Astrocyte (in vitro differentiated cells and primary cell): ENCODE measurements around the gene IMMP2L. TPM values are rescaled to one million over a fixed set of nuclear protein-coding genes. Genes with fewer than 3 reads are reported as not detected.

Source experiments
- DNase-seq: peaks from one replicate; pipeline ENCODE4 v3.0.0-alpha.2; 2010; ENCODE audit warnings: low read depth
- FAIRE-seq: peaks from 2 replicates; lab custom pipeline; 2011; peaks lifted over from hg19 to GRCh38; lab: Jason Lieb, UNC
- H2AFZ ChIP-seq: 2 replicates; pipeline ENCODE4 v1.6.0; 2012; ENCODE audit warnings: low read depth, low read length, inconsistent platforms
- H3K27ac ChIP-seq: 2 replicates; pipeline ENCODE4 v1.5.1; 2011; ENCODE audit warnings: low read depth, low read length, inconsistent platforms
- H3K27me3 ChIP-seq: 2 replicates; pipeline ENCODE4 v1.6.0; 2011; ENCODE audit warnings: low read length, inconsistent platforms; ENCODE audit not compliant: insufficient read depth
- H3K36me3 ChIP-seq: 2 replicates; pipeline ENCODE4 v1.5.1; 2011; ENCODE audit warnings: low read length, inconsistent platforms; ENCODE audit not compliant: insufficient read depth
- H3K4me1 ChIP-seq: 2 replicates; pipeline ENCODE4 v1.5.1; 2011; ENCODE audit warnings: low read length, inconsistent platforms; ENCODE audit not compliant: insufficient read depth
- H3K4me2 ChIP-seq: 2 replicates; pipeline ENCODE4 v1.6.0; 2012; ENCODE audit warnings: low read length, inconsistent platforms
- H3K4me3 ChIP-seq: 2 replicates; pipeline ENCODE4 v1.5.1; 2011; ENCODE audit warnings: low read depth, mild to moderate bottlenecking, low read length, inconsistent platforms; ENCODE audit not compliant: insufficient read depth
- H3K79me2 ChIP-seq: 2 replicates; pipeline ENCODE4 v1.6.0; 2012; ENCODE audit warnings: mild to moderate bottlenecking, low read length, inconsistent platforms; ENCODE audit not compliant: insufficient read depth
- H3K9ac ChIP-seq: 2 replicates; pipeline ENCODE4 v1.6.0; 2012; ENCODE audit warnings: mild to moderate bottlenecking, low read length, inconsistent platforms
- H3K9me3 ChIP-seq: 2 replicates; pipeline ENCODE4 v1.5.1; 2012; ENCODE audit warnings: low read depth, mild to moderate bottlenecking, low read length, inconsistent platforms; ENCODE audit not compliant: insufficient read depth
- H4K20me1 ChIP-seq: 2 replicates; pipeline ENCODE4 v1.6.0; 2012; ENCODE audit warnings: low read length, inconsistent platforms; ENCODE audit not compliant: insufficient read depth
- H3K27ac Mint-ChIP-seq: one replicate; pipeline ENCODE4 v1.8.0; 2021; ENCODE audit warnings: mild to moderate bottlenecking, mixed read lengths; ENCODE audit not compliant: unreplicated experiment
- H3K27me3 Mint-ChIP-seq: one replicate; pipeline ENCODE4 v1.8.0; 2021; ENCODE audit warnings: low read depth, mixed read lengths; ENCODE audit not compliant: unreplicated experiment
- H3K36me3 Mint-ChIP-seq: one replicate; pipeline ENCODE4 v1.8.0; 2021; ENCODE audit warnings: low read depth, mixed read lengths; ENCODE audit not compliant: unreplicated experiment
- H3K4me1 Mint-ChIP-seq: one replicate; pipeline ENCODE4 v1.8.0; 2021; ENCODE audit warnings: low read depth, mixed read lengths; ENCODE audit not compliant: unreplicated experiment
- H3K4me3 Mint-ChIP-seq: one replicate; pipeline ENCODE4 v1.8.0; 2021; ENCODE audit warnings: mild to moderate bottlenecking, moderate library complexity, mixed read lengths; ENCODE audit not compliant: unreplicated experiment
- H3K9me3 Mint-ChIP-seq: one replicate; pipeline ENCODE4 v1.8.0; 2021; ENCODE audit warnings: mild to moderate bottlenecking, mixed read lengths; ENCODE audit not compliant: unreplicated experiment
- EZH2 ChIP-seq: IDR thresholded peaks from 2 replicates; pipeline ENCODE4 v1.6.1; 2012; ENCODE audit warnings: mild to moderate bottlenecking, low read length, inconsistent platforms; ENCODE audit not compliant: insufficient read depth
- total RNA-seq: library from RNA; stranded (reverse); gene quantifications from 2 replicates; pipeline ENCODE4 v1.2.1, GENCODE V29; 2021
- TF ChIP-seq, protein P1 (sequence below): IDR thresholded peaks from 2 replicates; pipeline ENCODE4 v1.5.1; 2011; ENCODE audit warnings: low read depth, mild to moderate bottlenecking, inconsistent platforms, low read length, moderate library complexity; ENCODE audit not compliant: insufficient read depth

IMMP2L gene
- total RNA-seq, 1 donor from 2014 or later: 13.8 TPM

DNA sequence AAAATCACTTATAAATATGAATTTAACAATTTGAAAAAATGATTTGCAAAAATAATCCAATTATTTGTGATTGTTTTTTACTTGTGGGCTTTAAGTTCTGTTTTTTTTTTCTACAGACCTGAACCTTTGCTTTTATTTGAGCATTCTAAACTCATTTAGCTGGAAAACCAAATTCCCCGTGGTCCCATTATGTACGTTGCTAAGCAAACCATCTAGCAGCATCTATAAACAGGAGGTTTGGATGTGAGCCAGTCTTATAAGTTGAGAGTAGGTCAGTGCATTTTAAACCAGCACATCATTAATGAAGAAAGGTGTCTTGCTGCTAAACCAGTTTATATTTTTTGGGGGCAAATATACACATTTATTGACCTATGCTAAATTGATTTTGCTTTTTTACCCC lies 394.1 kb downstream of the IMMP2L start:
- Histone ChIP-seq H3K4me2 (no peak overlapping the region), H3K36me3 (no peaks in the 10 kb centered on the region), H4K20me1 (no peaks in the 10 kb centered on the region), H3K9ac (no peak overlapping the region), H3K4me3 (no peak overlapping the region), H2AFZ (no peak overlapping the region), H3K9me3 (no peaks in the 10 kb centered on the region), H3K79me2 (no peaks in the 10 kb centered on the region), H3K27me3 (no peaks in the 10 kb centered on the region), H3K27ac (no peak overlapping the region), H3K4me1 (no peaks in the 10 kb centered on the region)
- peak; percentile 17 for DNase-seq
- FAIRE-seq: no peak
- H3K27ac Mint-ChIP-seq: no peak overlapping the region
- TF ChIP-seq, protein P1, sequence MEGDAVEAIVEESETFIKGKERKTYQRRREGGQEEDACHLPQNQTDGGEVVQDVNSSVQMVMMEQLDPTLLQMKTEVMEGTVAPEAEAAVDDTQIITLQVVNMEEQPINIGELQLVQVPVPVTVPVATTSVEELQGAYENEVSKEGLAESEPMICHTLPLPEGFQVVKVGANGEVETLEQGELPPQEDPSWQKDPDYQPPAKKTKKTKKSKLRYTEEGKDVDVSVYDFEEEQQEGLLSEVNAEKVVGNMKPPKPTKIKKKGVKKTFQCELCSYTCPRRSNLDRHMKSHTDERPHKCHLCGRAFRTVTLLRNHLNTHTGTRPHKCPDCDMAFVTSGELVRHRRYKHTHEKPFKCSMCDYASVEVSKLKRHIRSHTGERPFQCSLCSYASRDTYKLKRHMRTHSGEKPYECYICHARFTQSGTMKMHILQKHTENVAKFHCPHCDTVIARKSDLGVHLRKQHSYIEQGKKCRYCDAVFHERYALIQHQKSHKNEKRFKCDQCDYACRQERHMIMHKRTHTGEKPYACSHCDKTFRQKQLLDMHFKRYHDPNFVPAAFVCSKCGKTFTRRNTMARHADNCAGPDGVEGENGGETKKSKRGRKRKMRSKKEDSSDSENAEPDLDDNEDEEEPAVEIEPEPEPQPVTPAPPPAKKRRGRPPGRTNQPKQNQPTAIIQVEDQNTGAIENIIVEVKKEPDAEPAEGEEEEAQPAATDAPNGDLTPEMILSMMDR: no peak
- TF ChIP-seq EZH2: no peak
- H3K9me3 Mint-ChIP-seq: peaks cover 2% of the 10 kb centered on the region
- H3K4me3 Mint-ChIP-seq: no peak overlapping the region
- no peaks in the 10 kb centered on the region for H3K36me3 Mint-ChIP-seq
- H3K4me1 Mint-ChIP-seq: peaks cover 9% of the 10 kb centered on the region
- no peaks in the 10 kb centered on the region for H3K27me3 Mint-ChIP-seq

DNA sequence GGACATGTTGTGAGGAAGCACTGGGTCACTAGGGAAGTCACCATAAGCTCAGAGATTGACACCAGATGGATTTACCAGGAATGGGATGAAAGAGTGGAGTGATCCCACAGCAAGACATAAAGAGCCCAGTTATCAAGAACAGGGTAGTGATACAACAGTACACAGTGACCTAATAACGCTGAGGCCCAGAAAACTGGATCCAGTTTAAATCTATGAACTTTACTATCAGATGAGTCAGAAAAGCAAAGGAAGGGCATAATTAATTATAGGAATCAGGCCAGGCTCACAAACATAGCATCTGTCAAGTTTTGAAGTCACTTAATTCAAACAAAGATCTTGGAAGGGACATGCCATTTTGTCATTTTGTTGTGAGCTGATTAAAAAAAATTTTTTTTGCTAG lies 397.9 kb downstream of the IMMP2L start:
- FAIRE-seq (no peak), DNase-seq (no peak)
- Mint-ChIP-seq H3K9me3 (no peaks in the 10 kb centered on the region), H3K27ac (no peak overlapping the region), H3K27me3 (no peaks in the 10 kb centered on the region), H3K4me3 (no peak overlapping the region), H3K36me3 (no peaks in the 10 kb centered on the region), H3K4me1 (peaks cover 7% of the 10 kb centered on the region)
- Histone ChIP-seq H3K4me2 (no peak overlapping the region), H3K9me3 (no peaks in the 10 kb centered on the region), H2AFZ (no peak overlapping the region), H3K4me3 (no peak overlapping the region), H3K79me2 (no peaks in the 10 kb centered on the region), H3K9ac (no peak overlapping the region), H3K36me3 (no peaks in the 10 kb centered on the region), H3K27me3 (no peaks in the 10 kb centered on the region), H3K27ac (no peak overlapping the region), H3K4me1 (peaks cover 4% of the 10 kb centered on the region), H4K20me1 (no peaks in the 10 kb centered on the region)
- TF ChIP-seq EZH2: no peak
- TF ChIP-seq, protein P1: no peak

GRCh38 chr7:111162692-111163091 lies 399.6 kb downstream of the IMMP2L start:
- no peak overlapping the region for H3K9ac ChIP-seq
- TF ChIP-seq, protein P1: no peak
- TF ChIP-seq EZH2: no peak
- H3K4me3 Mint-ChIP-seq: no peak overlapping the region
- H3K36me3 ChIP-seq: no peaks in the 10 kb centered on the region
- peaks cover 8% of the 10 kb centered on the region for H3K4me1 ChIP-seq
- FAIRE-seq (no peak), DNase-seq (peak; percentile 45)
- no peaks in the 10 kb centered on the region for H4K20me1 ChIP-seq
- no peaks in the 10 kb centered on the region for H3K79me2 ChIP-seq
- H3K9me3 ChIP-seq: no peaks in the 10 kb centered on the region
- H3K36me3 Mint-ChIP-seq: no peaks in the 10 kb centered on the region
- peaks cover 9% of the 10 kb centered on the region for H3K4me1 Mint-ChIP-seq
- no peaks in the 10 kb centered on the region for H3K27me3 ChIP-seq
- no peaks in the 10 kb centered on the region for H3K9me3 Mint-ChIP-seq
- no peak overlapping the region for H3K27ac ChIP-seq
- H3K4me2 ChIP-seq: no peak overlapping the region
- H3K27ac Mint-ChIP-seq: no peak overlapping the region
- no peaks in the 10 kb centered on the region for H3K27me3 Mint-ChIP-seq
- no peak overlapping the region for H3K4me3 ChIP-seq
- H2AFZ ChIP-seq: no peak overlapping the region
